Hepatocyte (in vitro differentiated cells): ENCODE data around the gene EIF3L. TPM values are rescaled to one million over a fixed set of nuclear protein-coding genes. Genes with fewer than 3 reads are reported as not detected.

Source experiments
- DNase-seq: peaks from one replicate; pipeline ENCODE4 v3.0.0-alpha.2; 2016; ENCODE audit warnings: low spot score
- H2AFZ ChIP-seq: fragments of 200-600 bp; sonication (generic); 2 replicates; pipeline ENCODE4 v1.6.0; 2016; ENCODE audit warnings: antibody characterized with exemption, mild to moderate bottlenecking
- H3K27ac ChIP-seq: fragments of 200-600 bp; sonication (generic); 2 replicates; pipeline ENCODE4 v1.5.1; 2016; ENCODE audit warnings: mild to moderate bottlenecking
- H3K27me3 ChIP-seq: fragments of 200-600 bp; sonication (generic); 2 replicates; pipeline ENCODE4 v1.6.1; 2016
- H3K36me3 ChIP-seq: fragments of 200-600 bp; sonication (generic); replicated peaks from 2 replicates; pipeline ENCODE4 v1.5.1; 2016; ENCODE audit warnings: low read depth; ENCODE audit not compliant: insufficient read depth
- H3K4me1 ChIP-seq: fragments of 200-600 bp; sonication (generic); 2 replicates; pipeline ENCODE4 v1.5.1; 2016; ENCODE audit warnings: mild to moderate bottlenecking, moderate library complexity; ENCODE audit not compliant: insufficient read depth
- H3K4me2 ChIP-seq: fragments of 200-600 bp; sonication (generic); 2 replicates; pipeline ENCODE4 v1.6.0; 2016
- H3K4me3 ChIP-seq: fragments of 200-600 bp; sonication (generic); 2 replicates; pipeline ENCODE4 v1.5.1; 2016; ENCODE audit warnings: mild to moderate bottlenecking
- H3K79me2 ChIP-seq: fragments of 200-600 bp; sonication (generic); 2 replicates; pipeline ENCODE4 v1.6.0; 2017; ENCODE audit warnings: mild to moderate bottlenecking
- H3K9me2 ChIP-seq: fragments of 200-600 bp; sonication (generic); replicated peaks from 2 replicates; pipeline ENCODE4 v1.6.0; 2017; ENCODE audit warnings: mild to moderate bottlenecking; ENCODE audit not compliant: insufficient read depth
- H3K9me3 ChIP-seq: fragments of 200-600 bp; sonication (generic); 2 replicates; pipeline ENCODE4 v1.5.1; 2016; ENCODE audit warnings: low read depth, mild to moderate bottlenecking
- H4K20me1 ChIP-seq: fragments of 200-600 bp; sonication (generic); 2 replicates; pipeline ENCODE4 v1.6.0; 2016; ENCODE audit warnings: mild to moderate bottlenecking; ENCODE audit not compliant: insufficient read depth, poor library complexity, severe bottlenecking
- CTCF ChIP-seq: fragments of 200-600 bp; sonication (generic); IDR thresholded peaks from 2 replicates; pipeline ENCODE4 v1.5.1; 2016; ENCODE audit warnings: antibody characterized with exemption, mild to moderate bottlenecking; ENCODE audit not compliant: poor library complexity
- EZH2 ChIP-seq: fragments of 200-600 bp; sonication (generic); IDR thresholded peaks from 2 replicates; pipeline ENCODE4 v1.6.1; 2016; ENCODE audit warnings: antibody characterized with exemption, mild to moderate bottlenecking, borderline replicate concordance
- EZH2phosphoT487 ChIP-seq: fragments of 200-600 bp; sonication (generic); IDR thresholded peaks from one replicate; pipeline ENCODE4 v1.6.1; 2018; ENCODE audit warnings: antibody characterized with exemption, mild to moderate bottlenecking, low read depth, moderate library complexity; ENCODE audit not compliant: unreplicated experiment, severe bottlenecking
- WGBS: methylation state at CpG from one replicate; pipeline ENCODE4 v1.1.6; 2016; ENCODE audit warnings: low lambda C conversion rate; ENCODE audit errors: missing lambda C conversion rate; 5-methylcytosine and 5-hydroxymethylcytosine counted together
- polyA plus RNA-seq: library from polyadenylated mRNA; unstranded; fragments of >200 nt; fragmentation: Nextera tagmentation; extraction: Ambion mirVana; gene quantifications from 2 replicates; pipeline ENCODE4 v1.2.1, GENCODE V29; 2016
- total RNA-seq: library from RNA; depleted of rRNA; stranded (reverse); fragments of >200 nt; gene quantifications from 2 replicates; pipeline ENCODE4 v1.2.3, GENCODE V29; 2014

EIF3L gene
- total and polyA plus RNA-seq, 2 experiments from 2014 or later, result 172 to 365 TPM

DNA sequence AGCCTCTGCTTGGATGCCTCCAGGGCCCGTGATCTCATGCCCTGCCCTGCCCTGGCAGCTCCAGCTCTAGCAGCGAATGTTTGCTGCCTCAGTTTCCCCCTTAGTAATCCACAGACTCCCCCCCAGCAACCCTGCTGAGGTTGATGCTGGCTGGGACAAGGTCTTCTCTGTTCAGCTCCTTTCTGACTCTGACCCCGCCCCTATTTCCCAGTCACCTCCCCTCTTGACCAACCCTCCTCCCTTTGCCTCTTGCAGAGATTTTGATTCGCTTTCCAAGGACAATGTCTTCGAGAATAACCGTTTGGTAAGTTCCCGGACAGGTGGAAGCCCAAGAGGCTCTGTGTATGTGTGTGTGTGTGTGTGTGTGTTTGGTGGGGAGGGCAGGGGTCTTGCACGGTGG lies 62.5 kb downstream of the EIF3L start:
- Histone ChIP-seq H3K27me3 (no peaks in the 10 kb centered on the region), H3K9me2 (no peaks in the 10 kb centered on the region), H3K4me1 (peaks cover 7% of the 10 kb centered on the region), H3K4me3 (no peak overlapping the region), H3K36me3 (no peaks in the 10 kb centered on the region), H3K79me2 (peaks cover 26% of the 10 kb centered on the region), H2AFZ (no peak overlapping the region), H3K4me2 (no peak overlapping the region), H4K20me1 (no peaks in the 10 kb centered on the region), H3K27ac (no peak overlapping the region), H3K9me3 (no peaks in the 10 kb centered on the region)
- DNase-seq, result no peak
- 91% methylated on average over 8 of the region's 8 CpGs for WGBS
- TF ChIP-seq EZH2phosphoT487 (no peak), EZH2 (no peak), CTCF (no peak)

- no peak overlapping the region for H3K27ac ChIP-seq
- no peak overlapping the region for H3K4me2 ChIP-seq
- no peaks in the 10 kb centered on the region for H3K27me3 ChIP-seq
- H3K9me2 ChIP-seq, result no peaks in the 10 kb centered on the region
- no peak overlapping the region for H3K4me3 ChIP-seq
- 92% methylated on average over 8 of the region's 8 CpGs for WGBS
- peaks cover 4% of the 10 kb centered on the region for H3K4me1 ChIP-seq
- H3K9me3 ChIP-seq, result no peaks in the 10 kb centered on the region
- H4K20me1 ChIP-seq, result no peaks in the 10 kb centered on the region
- H3K79me2 ChIP-seq, result peaks cover 21% of the 10 kb centered on the region
- no peak for DNase-seq
- TF ChIP-seq EZH2phosphoT487 (no peak), EZH2 (no peak), CTCF (no peak)
- H2AFZ ChIP-seq, result no peak overlapping the region
- no peaks in the 10 kb centered on the region for H3K36me3 ChIP-seq
Observed at GRCh38 chr22:37912171-37912570, 63.0 kb downstream of the EIF3L start.

DNA sequence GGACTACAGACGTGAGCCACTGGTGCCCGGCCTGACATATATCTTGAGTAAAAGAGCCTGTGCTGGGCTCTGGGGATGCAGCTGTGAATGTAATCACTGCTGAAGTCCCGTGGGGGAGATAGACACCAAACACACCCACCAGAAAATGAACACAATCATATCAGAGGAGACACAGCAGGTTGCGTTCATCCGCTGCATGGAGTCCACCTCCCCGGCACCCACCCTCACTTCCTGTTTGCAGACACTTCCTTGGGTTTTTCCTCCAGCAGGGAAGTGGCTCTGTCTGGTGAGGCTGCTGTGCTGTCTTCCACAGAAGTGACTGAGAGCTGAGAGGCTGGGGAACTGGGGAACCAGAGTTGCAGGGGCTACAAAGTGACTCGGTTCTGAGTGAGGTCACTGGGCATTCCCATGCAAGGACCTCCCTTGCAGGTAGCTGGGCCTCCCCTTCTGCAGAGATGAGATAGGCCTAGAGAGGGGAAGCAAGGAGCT lies 64.1 kb downstream of the EIF3L start:
- no peak for DNase-seq
- no peaks in the 10 kb centered on the region for H3K36me3 ChIP-seq
- 91% methylated on average over 7 of the region's 7 CpGs for WGBS
- no peak overlapping the region for H3K4me2 ChIP-seq
- no peak for TF ChIP-seq EZH2phosphoT487
- TF ChIP-seq CTCF, result no peak
- no peaks in the 10 kb centered on the region for H3K9me3 ChIP-seq
- no peak overlapping the region for H3K4me3 ChIP-seq
- no peaks in the 10 kb centered on the region for H4K20me1 ChIP-seq
- no peaks in the 10 kb centered on the region for H3K4me1 ChIP-seq
- H3K27me3 ChIP-seq, result no peaks in the 10 kb centered on the region
- H3K27ac ChIP-seq, result no peak overlapping the region
- peaks cover 10% of the 10 kb centered on the region for H3K79me2 ChIP-seq
- H3K9me2 ChIP-seq, result no peaks in the 10 kb centered on the region
- no peak overlapping the region for H2AFZ ChIP-seq

DNA sequence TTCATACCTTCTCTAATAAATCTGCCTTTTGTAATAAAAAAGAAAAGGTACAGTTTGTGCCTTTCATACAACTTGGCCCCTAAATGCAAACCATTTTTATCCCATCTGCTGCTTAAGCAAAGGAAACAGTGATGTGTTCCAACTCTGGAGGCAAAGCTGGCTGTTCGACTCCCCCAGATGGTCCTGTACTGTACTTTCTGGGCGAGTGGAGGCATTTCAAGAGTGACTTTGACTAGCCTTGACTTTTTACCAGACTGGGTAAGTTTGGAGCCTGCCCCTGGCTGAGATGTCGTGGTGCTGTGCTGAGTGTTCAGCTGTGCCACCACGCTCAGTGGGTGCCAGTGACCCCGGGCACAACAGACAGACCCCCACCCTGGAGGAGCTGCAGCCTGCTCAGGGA lies 67.1 kb downstream of the EIF3L start:
- H3K27ac ChIP-seq, result no peak overlapping the region
- H3K4me3 ChIP-seq, result no peak overlapping the region
- no peaks in the 10 kb centered on the region for H3K36me3 ChIP-seq
- TF ChIP-seq CTCF, result no peak
- H3K79me2 ChIP-seq, result no peaks in the 10 kb centered on the region
- no peak overlapping the region for H2AFZ ChIP-seq
- no peak overlapping the region for H3K4me2 ChIP-seq
- no peaks in the 10 kb centered on the region for H3K9me2 ChIP-seq
- WGBS, result 94% methylated on average over 5 of the region's 5 CpGs
- no peak for DNase-seq
- no peaks in the 10 kb centered on the region for H3K4me1 ChIP-seq
- H3K9me3 ChIP-seq, result no peaks in the 10 kb centered on the region
- H3K27me3 ChIP-seq, result no peaks in the 10 kb centered on the region
- no peaks in the 10 kb centered on the region for H4K20me1 ChIP-seq
